Forelimb muscle (tissue), 1 donor: Measurements from ENCODE around the gene SLC8A2. TPM values are rescaled to one million over a fixed set of nuclear protein-coding genes. Genes with fewer than 3 reads are reported as not detected.

Experiments used
- DNase-seq: peaks from one replicate; pipeline ENCODE4 v3.0.0-alpha.2; 2013; ENCODE audit warnings: low read depth
- polyA plus RNA-seq: library from polyadenylated mRNA; unstranded; fragments of 120-200 nt; gene quantifications from one replicate; pipeline ENCODE4 v1.2.1, GENCODE V29; 2013; ENCODE audit not compliant: insufficient read length

Gene SLC8A2
- polyA plus RNA-seq, 1 donor: 0.18 TPM

- no peak for DNase-seq
Observed at GRCh38 chr19:47503130-47503825, 31.6 kb upstream of the SLC8A2 start.

- DNase-seq: no peak
Observed at GRCh38 chr19:47499863-47500830, 28.5 kb upstream of the SLC8A2 start.

DNA sequence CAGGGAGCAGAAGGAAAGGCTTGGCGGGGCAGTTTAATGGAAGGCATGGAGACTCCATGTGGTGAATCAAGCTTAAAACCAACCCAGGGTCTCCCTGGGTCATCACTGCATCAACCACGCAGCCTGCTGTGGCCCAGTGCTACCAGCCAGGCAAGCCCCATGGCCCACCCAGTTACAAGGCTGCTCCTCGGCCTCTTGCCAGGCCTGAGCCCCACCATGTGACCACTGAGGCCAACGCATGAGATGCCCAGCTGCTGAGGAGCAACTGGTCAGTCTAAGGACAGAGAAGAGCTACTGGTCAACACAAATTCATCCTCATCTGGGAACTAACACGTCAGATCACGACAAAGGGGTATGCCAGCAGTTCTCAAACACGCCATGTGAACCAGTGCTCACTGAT is 27.7 kb upstream of the SLC8A2 start:
- no peak for DNase-seq

- no peak for DNase-seq
Observed at GRCh38 chr19:47498561-47498960, 26.9 kb upstream of the SLC8A2 start.

DNA sequence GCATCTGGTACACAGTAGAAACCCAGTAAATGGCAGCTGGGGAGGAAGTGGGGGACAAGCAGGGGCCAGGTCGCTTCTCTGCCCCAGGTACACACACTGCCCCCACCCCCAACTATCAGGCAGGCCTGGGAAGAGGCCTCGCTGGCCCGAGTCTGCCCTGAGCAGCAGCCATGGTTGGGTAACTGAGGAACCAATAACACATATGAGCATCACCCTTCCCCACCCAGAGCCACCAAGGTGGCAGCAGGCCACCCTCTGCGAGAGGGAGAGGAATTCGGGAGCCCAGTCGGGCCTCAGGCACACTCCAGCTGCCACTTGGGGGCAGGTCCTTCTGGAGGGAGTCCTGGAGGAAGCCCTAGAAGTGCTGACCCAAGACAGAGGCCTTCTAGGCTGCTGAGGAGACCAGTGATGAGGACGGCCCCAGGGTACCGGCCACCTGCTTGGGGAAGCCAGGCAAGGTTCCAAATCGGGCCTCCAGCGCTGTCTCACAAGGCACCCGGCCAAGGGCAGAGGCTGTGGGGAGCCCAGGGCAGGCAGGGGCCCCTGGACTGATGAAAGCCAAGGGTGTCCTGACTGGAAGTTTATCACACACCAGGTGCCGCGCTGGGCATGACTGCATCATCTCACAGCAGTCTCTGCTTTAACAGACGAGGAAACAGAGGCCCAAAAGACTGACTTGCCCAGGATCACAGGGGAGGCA is 26.3 kb upstream of the SLC8A2 start:
- DNase-seq: no peak

DNA sequence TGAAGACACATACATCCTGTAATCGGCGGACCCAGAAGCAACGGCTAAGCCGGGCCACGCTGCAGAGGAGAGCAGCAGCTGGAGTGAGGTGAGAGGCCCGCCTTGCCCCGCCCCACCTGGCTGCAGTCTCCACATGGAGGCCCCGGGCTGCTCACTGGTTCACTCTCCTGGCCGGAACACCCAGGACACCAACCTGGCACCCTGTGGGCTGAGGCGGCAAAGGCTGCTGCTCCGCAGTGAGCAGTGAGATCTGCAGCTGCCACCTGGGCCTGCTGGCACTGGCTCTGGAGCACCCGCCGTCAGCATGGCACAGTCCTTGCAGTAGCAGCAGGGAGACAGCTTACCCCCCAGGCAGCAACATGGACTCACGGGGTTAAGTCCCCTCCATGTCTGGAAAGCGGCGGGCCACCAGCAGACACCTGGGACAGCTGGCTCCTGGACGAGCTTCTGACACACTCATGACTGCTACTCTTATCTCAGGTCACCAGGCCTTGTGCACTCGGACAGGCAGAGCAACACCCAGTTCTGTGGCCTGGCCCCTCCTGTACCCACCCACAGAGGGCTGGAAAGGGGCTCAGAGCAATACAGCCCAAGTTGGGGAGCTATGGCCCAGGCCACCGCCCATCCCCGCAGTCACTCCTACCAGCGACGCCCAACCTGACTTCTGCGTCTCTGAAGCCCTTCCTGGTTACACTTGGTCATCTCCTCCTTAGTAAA is 25.5 kb upstream of the SLC8A2 start:
- DNase-seq: no peak

DNA sequence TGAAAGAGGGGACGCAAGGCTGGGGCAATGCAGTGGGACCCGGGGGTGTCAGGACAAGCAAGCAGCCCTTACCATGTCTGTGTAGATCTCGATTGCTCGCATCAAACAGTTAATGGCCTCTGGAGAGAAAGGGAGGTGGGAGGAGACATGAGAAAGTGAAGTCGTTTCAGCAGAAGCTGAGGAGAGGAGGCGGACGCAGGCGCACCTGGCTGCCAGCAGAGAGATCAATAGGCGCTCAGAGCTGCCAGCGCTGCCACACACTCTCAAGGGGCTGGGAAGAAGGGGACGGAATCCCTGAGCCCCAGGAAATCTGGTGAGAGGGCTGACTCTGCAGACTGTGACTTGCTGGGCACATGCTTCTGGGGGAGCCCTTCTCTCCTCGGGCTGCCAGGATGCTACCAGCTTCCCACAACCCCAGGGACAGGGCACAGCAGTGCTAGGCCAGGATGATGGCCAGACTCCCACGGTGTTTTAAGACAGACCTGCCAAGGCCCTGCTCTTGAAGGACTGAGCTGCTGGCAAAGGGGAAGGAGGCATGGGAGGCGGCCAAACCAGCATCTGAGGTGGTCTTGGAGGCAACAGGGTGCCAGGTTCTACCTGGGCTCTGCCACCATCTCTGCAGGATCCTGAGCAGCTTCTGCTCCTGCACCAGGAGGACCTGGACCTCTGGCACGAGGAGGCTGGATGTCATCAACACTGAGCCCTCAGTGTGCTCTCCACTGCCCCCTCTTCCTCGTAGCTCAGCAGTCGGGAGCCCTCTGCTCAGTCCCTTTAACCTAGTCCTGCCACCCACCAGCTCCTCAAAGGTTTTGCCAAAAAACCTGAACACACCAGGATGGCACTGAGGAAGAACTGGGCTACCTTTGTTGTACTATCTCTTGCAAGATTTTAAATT is 24.0 kb upstream of the SLC8A2 start:
- no peak for DNase-seq

- no peak for DNase-seq
Observed at GRCh38 chr19:47494729-47495128, 23.0 kb upstream of the SLC8A2 start.

- no peak for DNase-seq
Observed at GRCh38 chr19:47494211-47494547, 22.5 kb upstream of the SLC8A2 start.

DNA sequence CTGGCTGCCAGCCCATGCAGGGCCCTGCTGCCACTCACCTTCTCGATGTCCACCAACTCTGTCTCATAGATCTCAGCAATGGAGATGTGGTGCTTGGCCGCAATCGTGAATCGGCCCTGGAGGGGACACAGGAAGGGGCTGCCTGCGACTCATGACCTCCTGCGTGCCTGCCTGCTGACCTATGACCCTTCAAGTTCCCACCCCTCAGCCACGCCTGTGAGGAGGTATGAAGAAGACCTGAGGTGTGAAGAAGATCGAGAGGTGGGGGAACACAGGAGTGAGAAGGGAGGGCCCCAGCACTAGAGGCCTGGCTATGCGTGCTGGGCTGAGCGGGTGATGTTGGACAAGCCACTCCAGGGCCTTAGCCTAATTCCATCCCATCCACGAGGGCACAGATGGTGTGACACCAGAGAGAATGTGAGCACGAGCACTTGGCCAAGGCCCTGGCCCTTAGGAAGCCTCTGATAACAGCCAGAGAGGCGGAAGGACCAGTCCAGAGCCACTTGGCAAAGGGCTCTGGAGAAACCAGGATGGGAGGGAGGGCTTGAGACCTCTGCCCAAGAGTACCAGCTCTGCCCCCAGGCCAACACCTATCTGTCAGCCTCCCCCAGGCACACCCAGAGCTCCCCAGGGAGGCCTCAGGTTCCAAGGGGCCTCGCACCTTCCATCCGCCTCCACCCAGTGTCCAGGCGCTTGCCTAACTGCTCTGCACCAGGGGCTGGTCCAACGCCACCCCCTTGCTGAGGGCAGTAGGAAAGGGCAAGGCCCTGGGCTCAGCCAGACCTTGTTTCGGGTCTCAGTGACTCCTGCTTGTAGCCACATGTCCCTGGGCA is 21.9 kb upstream of the SLC8A2 start:
- DNase-seq: no peak

DNA sequence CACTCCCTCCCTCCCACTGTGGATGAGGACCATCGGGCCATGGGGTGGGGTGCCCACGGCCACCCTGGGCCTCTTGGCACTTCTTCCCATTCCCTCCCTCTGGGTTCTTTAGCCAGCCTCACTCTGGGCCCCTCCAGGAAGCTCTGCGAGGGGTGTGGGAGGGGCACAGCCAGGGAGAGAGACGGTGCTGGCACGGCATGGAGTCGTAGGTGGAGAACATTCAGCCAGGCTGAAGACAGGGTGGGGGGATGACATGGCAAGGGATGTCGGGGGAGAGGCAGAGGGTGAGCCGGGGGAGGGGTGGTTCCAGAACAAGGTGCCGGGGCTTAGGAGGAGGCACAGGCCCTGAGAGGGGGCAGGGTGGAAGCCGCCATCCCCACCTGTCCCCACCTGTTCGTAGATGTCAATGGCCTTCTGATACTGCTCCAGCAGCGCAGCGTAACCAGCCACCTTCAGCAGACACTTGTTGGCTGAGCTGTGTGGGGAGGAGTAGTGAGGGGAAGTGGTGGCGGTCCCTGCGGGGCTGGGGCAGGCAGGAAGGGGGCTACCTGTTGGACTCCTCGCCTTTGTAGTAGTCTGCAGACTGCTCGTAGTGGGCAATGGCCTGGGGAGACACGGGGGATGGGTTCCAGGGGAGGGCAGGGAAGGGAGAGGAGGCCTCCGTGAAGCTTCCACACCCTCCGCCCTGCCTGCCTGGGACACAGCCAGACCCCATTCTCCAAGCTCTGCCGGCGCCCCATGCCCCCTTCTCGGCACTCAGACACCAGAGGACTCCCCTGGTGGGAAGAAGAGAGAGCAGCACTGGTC is 21.1 kb upstream of the SLC8A2 start:
- DNase-seq: no peak

DNA sequence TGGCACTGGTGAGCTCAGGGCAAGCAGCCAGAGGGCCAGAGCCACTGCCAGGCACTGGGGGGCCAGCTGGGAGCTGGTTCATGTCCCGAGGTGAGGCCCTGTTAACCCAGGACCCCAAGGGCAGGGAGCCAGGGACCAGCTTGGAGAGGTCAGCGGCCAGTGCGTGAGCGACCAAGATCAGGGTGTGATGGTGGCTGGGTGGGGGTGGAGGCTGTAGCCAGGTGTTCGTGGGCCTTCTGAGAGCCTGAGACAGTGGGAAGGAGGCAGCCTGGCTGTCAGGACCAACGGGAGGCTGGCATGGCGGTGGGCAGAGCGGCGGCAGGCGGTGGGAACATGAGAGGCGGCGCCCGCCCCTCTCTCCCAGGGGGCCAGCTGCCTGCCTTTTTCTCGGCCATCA is 20.4 kb upstream of the SLC8A2 start:
- no peak for DNase-seq

- no peak for DNase-seq
Observed at GRCh38 chr19:47491358-47492136, 19.9 kb upstream of the SLC8A2 start.

DNA sequence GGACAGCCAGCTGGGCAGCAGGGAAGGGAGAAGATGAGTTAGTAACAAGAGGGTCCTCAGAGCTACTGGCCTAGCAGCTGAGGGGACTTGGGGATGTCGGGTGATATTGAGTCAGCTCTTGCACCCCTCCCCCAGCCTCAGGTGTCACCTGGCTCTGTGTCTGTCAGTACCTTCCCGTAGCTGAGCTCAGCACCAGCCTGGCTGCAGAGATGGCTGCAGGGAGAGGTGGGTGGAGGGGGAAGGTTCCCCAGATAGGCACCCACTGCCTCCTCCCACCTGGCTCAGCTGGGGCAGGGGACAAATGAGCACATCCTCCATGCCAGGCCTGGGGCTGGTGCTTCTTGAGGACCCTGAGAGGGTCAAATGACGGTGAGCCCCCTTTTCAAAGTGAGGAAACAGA is 19.2 kb upstream of the SLC8A2 start:
- no peak for DNase-seq

- DNase-seq: no peak
Observed at GRCh38 chr19:47490031-47490430, 18.3 kb upstream of the SLC8A2 start.

- DNase-seq: no peak
Observed at GRCh38 chr19:47489072-47489914, 17.6 kb upstream of the SLC8A2 start.
